CD4-positive, alpha-beta T cell treated with Interleukin-12 subunit alpha and Interleukin-12 subunit beta, for 1 hour (primary cell): Measurements from ENCODE around the gene NKX1-1.

Source experiments
- DNase-seq: peaks from one replicate; pipeline ENCODE4 v3.0.0-alpha.2; 2020

NKX1-1 gene

GRCh38 chr4:1370321-1371124, 35.7 kb downstream of the NKX1-1 start:
- no peak for DNase-seq

GRCh38 chr4:1369479-1370079, 36.7 kb downstream of the NKX1-1 start:
- DNase-seq: no peak

- no peak for DNase-seq
Measured at GRCh38 chr4:1369091-1369450, 37.2 kb downstream of the NKX1-1 start.

- no peak for DNase-seq
Measured at GRCh38 chr4:1368421-1369090, 37.7 kb downstream of the NKX1-1 start.

- DNase-seq: no peak
Measured at GRCh38 chr4:1367936-1368289, 38.3 kb downstream of the NKX1-1 start.

- no peak for DNase-seq
Measured at GRCh38 chr4:1367230-1367935, 38.9 kb downstream of the NKX1-1 start.

- DNase-seq: no peak
Measured at GRCh38 chr4:1366371-1367229, 39.6 kb downstream of the NKX1-1 start.

- DNase-seq: no peak
Measured at GRCh38 chr4:1365271-1366178, 40.7 kb downstream of the NKX1-1 start.

- no peak for DNase-seq
Measured at GRCh38 chr4:1364748-1365147, 41.5 kb downstream of the NKX1-1 start.

- DNase-seq: no peak
Measured at GRCh38 chr4:1364217-1364616, 42.0 kb downstream of the NKX1-1 start.

GRCh38 chr4:1363513-1363912, 42.7 kb downstream of the NKX1-1 start:
- no peak for DNase-seq

GRCh38 chr4:1362521-1362920, 43.7 kb downstream of the NKX1-1 start:
- DNase-seq: no peak

GRCh38 chr4:1362046-1362445, 44.2 kb downstream of the NKX1-1 start:
- DNase-seq: no peak

GRCh38 chr4:1361431-1361830, 44.8 kb downstream of the NKX1-1 start:
- DNase-seq: no peak

GRCh38 chr4:1360423-1361283, 45.6 kb downstream of the NKX1-1 start:
- no peak for DNase-seq

GRCh38 chr4:1359976-1360375, 46.3 kb downstream of the NKX1-1 start:
- no peak for DNase-seq

GRCh38 chr4:1359144-1359501, 47.1 kb downstream of the NKX1-1 start:
- DNase-seq: no peak

GRCh38 chr4:1358421-1359143, 47.7 kb downstream of the NKX1-1 start:
- DNase-seq: no peak

GRCh38 chr4:1357356-1358248, 48.6 kb downstream of the NKX1-1 start:
- DNase-seq: no peak
